Measurements from ENCODE around the gene PPIL1. TPM values are rescaled to one million over a fixed set of nuclear protein-coding genes. Genes with fewer than 3 reads are reported as not detected.

PPIL1 gene
- total and polyA plus RNA-seq, 4 donors = 15.8 to 23.9 (median 20.3) TPM

GRCh38 chr6:36852481-36853147 is 22.0 kb downstream of the PPIL1 start:
- Histone ChIP-seq H3K4me1 (ENCODE audit: control insufficient read depth in 4 of 4, insufficient read depth in 4 of 4, low read length in 3 of 4) (peaks cover 0 to 14% (median 8%) of the 10 kb centered on the region in 4 donors), H3K9ac (ENCODE audit: low read depth in 1 of 2, low read length in 2 of 2) (no peak overlapping the region), H3K27me3 (ENCODE audit: control insufficient read depth in 4 of 4, insufficient read depth in 4 of 4, low read length in 3 of 4) (no peaks in the 10 kb centered on the region), H3K27ac (ENCODE audit: low read depth in 1 of 2, low read length in 2 of 2) (peak overlapping the region in 1 of 2 donors; percentile 29), H3K36me3 (ENCODE audit: control insufficient read depth in 4 of 4, insufficient read depth in 3 of 4, low read depth in 1 of 4, low read length in 3 of 4) (peaks cover 2 to 8% (median 7%) of the 10 kb centered on the region in 4 donors), H3K4me3 (ENCODE audit: low read depth in 1 of 3, low read length in 3 of 3) (no peak overlapping the region), H3K9me3 (ENCODE audit: control insufficient read depth in 4 of 4, low read length in 3 of 4) (no peaks in the 10 kb centered on the region)
- TF ChIP-seq RXRA (IDR thresholded peaks at IDR 0.05) = no peak
- peak; percentile 51 to 71 for TF ChIP-seq HNF4A (conservative IDR thresholded peaks at IDR 0.05)
- no peak for DNase-seq (ENCODE audit: low spot score)
- WGBS = 69% methylated on average over 4 of the region's 4 CpGs

- peaks cover 0 to 14% (median 8%) of the 10 kb centered on the region in 4 donors for H3K4me1 ChIP-seq (ENCODE audit: control insufficient read depth in 4 of 4, insufficient read depth in 4 of 4, low read length in 3 of 4)
- H3K27ac ChIP-seq (ENCODE audit: low read depth in 1 of 2, low read length in 2 of 2) = no peak overlapping the region
- WGBS = 75% methylated on average over 4 of the region's 4 CpGs
- H3K9ac ChIP-seq (ENCODE audit: low read depth in 1 of 2, low read length in 2 of 2) = no peak overlapping the region
- no peak overlapping the region for H3K4me3 ChIP-seq (ENCODE audit: low read depth in 1 of 3, low read length in 3 of 3)
- no peaks in the 10 kb centered on the region for H3K27me3 ChIP-seq (ENCODE audit: control insufficient read depth in 4 of 4, insufficient read depth in 4 of 4, low read length in 3 of 4)
- H3K36me3 ChIP-seq (ENCODE audit: control insufficient read depth in 4 of 4, insufficient read depth in 3 of 4, low read depth in 1 of 4, low read length in 3 of 4) = peaks cover 2 to 8% (median 7%) of the 10 kb centered on the region in 4 donors
- no peaks in the 10 kb centered on the region for H3K9me3 ChIP-seq (ENCODE audit: control insufficient read depth in 4 of 4, low read length in 3 of 4)
- DNase-seq (ENCODE audit: low spot score) = no peak
- TF ChIP-seq HNF4G (IDR thresholded peaks at IDR 0.05) (no peak), FOXA1 (IDR thresholded peaks at IDR 0.05) (no peak), MAX (IDR thresholded peaks at IDR 0.05) (no peak), CTCF (IDR thresholded peaks at IDR 0.05; ENCODE audit: low read depth, low read length, missing input control) (no peak), HNF4A (conservative IDR thresholded peaks at IDR 0.05) (no peak), JUND (IDR thresholded peaks at IDR 0.05) (no peak)
- TF ChIP-seq, protein P1, sequence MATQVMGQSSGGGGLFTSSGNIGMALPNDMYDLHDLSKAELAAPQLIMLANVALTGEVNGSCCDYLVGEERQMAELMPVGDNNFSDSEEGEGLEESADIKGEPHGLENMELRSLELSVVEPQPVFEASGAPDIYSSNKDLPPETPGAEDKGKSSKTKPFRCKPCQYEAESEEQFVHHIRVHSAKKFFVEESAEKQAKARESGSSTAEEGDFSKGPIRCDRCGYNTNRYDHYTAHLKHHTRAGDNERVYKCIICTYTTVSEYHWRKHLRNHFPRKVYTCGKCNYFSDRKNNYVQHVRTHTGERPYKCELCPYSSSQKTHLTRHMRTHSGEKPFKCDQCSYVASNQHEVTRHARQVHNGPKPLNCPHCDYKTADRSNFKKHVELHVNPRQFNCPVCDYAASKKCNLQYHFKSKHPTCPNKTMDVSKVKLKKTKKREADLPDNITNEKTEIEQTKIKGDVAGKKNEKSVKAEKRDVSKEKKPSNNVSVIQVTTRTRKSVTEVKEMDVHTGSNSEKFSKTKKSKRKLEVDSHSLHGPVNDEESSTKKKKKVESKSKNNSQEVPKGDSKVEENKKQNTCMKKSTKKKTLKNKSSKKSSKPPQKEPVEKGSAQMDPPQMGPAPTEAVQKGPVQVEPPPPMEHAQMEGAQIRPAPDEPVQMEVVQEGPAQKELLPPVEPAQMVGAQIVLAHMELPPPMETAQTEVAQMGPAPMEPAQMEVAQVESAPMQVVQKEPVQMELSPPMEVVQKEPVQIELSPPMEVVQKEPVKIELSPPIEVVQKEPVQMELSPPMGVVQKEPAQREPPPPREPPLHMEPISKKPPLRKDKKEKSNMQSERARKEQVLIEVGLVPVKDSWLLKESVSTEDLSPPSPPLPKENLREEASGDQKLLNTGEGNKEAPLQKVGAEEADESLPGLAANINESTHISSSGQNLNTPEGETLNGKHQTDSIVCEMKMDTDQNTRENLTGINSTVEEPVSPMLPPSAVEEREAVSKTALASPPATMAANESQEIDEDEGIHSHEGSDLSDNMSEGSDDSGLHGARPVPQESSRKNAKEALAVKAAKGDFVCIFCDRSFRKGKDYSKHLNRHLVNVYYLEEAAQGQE (IDR thresholded peaks at IDR 0.05) = no peak
Measured at GRCh38 chr6:36851626-36852025, 23.0 kb downstream of the PPIL1 start.

DNA sequence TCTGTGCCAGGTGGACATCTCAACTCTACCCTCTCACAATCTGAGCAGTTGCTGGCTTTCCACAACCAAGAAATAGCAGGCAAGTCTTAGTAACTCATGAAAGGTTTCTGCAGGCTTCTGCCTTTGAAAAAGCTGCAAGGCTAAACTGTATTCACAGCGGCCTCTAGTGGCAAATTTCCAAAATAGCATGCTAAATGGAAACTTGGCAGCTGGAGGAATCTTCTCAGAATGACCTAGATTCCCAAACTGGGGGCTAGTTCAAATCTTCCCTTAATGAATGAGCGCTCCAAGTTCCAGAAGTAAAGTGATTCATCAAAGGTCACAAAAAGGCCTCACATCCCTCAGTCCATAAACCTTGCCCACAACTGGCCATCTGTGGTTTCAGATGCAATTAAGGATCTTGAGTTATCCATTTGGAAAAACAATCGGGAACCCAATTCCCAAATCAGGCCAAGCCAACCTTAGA is 23.4 kb downstream of the PPIL1 start:
- H3K27me3 ChIP-seq (ENCODE audit: control insufficient read depth in 4 of 4, insufficient read depth in 4 of 4, low read length in 3 of 4) = no peaks in the 10 kb centered on the region
- H3K9ac ChIP-seq (ENCODE audit: low read depth in 1 of 2, low read length in 2 of 2) = no peak overlapping the region
- 47% methylated on average over 3 of the region's 3 CpGs for WGBS
- H3K36me3 ChIP-seq (ENCODE audit: control insufficient read depth in 4 of 4, insufficient read depth in 3 of 4, low read depth in 1 of 4, low read length in 3 of 4) = peaks cover 2 to 8% (median 7%) of the 10 kb centered on the region in 4 donors
- TF ChIP-seq JUND (IDR thresholded peaks at IDR 0.05) (peak in 1 of 2 donors; percentile 13), CTCF (IDR thresholded peaks at IDR 0.05; ENCODE audit: low read depth, low read length, missing input control) (peak; percentile 76), MAX (IDR thresholded peaks at IDR 0.05) (no peak), RAD21 (IDR thresholded peaks at IDR 0.05) (peak; percentile 81 to 86), TAF1 (conservative IDR thresholded peaks at IDR 0.05) (no peak), HNF4A (conservative IDR thresholded peaks at IDR 0.05) (peak in 1 of 2 donors; percentile 10), ZBTB33 (IDR thresholded peaks at IDR 0.05) (no peak), RXRA (IDR thresholded peaks at IDR 0.05) (peak in 1 of 2 donors; percentile 15)
- no peak overlapping the region for H3K4me3 ChIP-seq (ENCODE audit: low read depth in 1 of 3, low read length in 3 of 3)
- peaks cover 0 to 11% (median 7%) of the 10 kb centered on the region in 4 donors for H3K4me1 ChIP-seq (ENCODE audit: control insufficient read depth in 4 of 4, insufficient read depth in 4 of 4, low read length in 3 of 4)
- H3K9me3 ChIP-seq (ENCODE audit: control insufficient read depth in 4 of 4, low read length in 3 of 4) = no peaks in the 10 kb centered on the region
- H3K27ac ChIP-seq (ENCODE audit: low read depth in 1 of 2, low read length in 2 of 2) = no peak overlapping the region
- peak; percentile 48 for DNase-seq (ENCODE audit: low spot score)

Measured in liver (tissue), 9 donors.